GM21576 (cell line): ENCODE data around the gene CALU.

Source experiments
- ATAC-seq: cut with Tn5 transposase; IDR thresholded peaks from one replicate; pipeline ENCODE4 v1.9.1; 2021; ENCODE audit warnings: mild to moderate bottlenecking, moderate library complexity; ENCODE audit not compliant: unreplicated experiment

The CALU gene

DNA sequence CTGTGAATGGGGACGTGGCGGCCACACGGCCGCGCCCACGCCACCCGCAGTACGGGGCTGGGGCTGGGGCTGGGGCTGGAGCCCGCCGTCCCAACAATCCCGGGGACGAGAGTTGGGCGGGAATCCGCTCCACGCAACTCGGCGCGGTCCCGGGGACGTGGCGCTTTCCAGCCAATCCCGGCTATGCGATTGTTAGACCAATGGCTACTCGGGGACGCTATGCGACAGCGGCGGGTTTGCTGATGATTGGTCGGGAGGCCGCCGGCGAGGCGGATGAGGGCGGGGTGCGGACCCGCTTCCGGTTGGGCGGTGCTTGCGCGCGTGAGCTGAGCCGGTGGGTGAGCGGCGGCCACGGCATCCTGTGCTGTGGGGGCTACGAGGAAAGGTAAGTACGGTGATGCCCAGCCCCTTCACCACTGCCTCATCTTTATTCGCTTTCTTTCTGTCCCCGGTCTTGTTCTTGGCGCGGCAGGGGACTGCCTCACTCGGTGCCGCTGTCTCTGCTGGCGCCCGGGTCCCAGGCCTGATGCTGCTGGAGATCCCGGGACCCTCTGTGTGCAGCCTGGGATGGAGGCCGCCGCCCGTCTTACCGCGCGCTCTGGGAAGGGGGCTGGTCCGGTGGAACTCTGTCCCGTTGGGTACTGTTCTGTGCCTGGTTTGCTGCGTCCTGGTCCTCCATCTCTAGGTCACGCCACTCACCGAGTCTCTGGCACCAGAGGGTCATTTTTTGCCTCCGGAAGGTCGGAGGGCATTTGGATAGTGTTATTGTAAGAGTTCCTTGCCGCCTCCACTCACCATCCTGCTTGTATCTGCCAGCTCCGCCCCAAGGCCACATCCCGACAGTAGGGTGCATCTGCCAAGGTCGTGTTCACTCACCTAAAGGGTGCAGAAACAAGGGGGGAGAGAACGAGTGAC, at the start of gene CALU:
Gene CALU (plus strand): TSS at position 312 of the 915 bp plus-strand sequence. CDS start 9,225 bp downstream, outside the sequence.
- peak; percentile 97 for ATAC-seq

DNA sequence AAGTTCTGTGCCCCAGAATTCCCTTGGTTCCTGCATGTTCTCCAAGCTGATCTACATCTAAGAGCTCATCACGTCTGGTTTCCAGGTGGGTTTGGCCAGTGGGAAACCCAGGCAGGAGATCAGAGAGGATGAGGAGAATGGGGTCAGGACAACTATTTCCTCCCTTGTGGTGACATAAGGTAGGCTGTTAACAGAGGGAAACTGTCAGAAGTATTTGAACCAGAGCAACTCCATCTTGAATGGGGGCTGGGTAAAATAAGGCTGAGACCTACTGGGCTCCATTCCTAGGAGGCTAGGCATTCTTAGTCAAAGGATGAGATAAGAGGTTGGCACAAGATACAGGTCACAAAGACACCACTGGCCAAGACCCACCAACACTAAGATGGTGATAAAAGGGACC, 47.9 kb upstream of the CALU start:
- ATAC-seq: no peak

DNA sequence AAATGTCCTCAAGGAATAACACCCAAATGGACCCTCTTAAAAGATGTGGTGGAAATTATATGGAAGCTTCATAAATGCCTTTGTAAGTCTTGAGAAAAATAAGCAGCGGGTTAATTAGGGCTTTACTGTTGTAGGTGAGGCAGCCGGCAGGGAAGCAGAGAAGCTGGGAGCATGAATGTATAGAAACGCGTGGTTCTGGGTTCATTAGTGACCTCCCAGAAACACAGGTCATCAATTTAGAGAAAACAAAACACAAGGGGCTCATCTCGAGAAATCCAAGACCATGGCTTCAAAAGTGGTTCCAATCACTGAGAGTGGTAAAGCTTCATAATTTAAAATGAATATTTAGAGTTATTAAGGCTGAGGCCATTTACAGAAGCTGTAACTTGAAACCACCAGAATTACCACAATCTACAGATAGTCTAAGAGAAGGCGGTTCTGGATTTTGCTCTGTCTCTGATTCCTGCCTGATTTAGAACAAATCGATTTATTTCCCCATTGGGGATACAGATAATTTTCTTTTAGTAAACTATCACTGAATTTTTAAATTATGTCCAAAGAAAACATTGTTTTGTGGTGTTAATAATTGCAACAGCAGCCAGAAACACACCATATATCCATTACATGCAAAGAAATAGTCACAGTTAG, 46.4 kb upstream of the CALU start:
- no peak for ATAC-seq

DNA sequence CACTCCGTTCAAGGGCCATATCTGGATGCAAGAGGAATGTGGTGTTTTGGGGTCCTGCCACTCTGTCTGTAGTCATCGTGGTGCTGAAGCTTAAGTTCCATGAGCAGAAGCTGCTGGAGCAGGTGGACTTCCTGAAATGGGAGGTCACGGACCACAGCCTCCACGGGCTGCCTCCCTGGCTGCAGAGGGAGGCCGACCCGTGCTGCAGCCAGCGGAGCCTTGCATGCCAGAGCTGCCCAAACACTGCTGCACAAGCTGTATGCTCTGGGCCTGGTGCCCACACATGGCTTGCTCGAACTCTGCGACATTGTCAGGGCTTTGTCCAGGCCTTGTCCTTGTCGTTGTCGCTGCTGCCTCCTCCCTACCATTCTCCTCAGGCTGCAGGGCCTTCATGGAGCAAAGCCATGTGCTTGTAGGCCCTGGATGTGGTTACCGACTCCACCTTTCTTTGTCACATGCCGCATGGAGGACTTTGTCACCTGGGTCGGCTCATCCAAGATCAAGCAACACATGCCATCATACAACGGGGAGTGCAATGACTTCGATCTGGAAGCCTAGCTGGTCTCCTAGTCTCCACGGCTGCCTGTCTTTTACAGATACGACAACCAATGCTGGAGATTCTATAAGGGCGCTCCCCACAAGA, 45.7 kb upstream of the CALU start:
- no peak for ATAC-seq

DNA sequence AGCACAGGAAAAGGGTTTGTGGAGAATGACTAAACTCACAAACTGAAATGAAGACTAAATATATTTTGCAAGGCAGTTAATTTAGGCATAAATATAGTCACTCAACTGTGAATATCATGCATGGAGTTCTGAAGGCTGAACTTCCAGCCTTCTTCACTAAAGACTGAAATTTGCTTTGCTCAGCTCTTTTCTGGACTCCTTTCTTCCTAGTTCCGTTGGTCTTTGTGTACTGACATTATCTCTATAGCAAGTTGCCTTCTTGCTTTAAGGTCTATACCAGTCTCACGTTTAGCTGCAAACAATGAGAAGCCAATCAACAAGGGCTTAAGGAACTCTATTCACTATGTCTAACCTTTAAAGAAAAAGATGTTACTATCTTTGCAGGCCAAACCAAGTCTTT, 44.4 kb upstream of the CALU start:
- no peak for ATAC-seq

DNA sequence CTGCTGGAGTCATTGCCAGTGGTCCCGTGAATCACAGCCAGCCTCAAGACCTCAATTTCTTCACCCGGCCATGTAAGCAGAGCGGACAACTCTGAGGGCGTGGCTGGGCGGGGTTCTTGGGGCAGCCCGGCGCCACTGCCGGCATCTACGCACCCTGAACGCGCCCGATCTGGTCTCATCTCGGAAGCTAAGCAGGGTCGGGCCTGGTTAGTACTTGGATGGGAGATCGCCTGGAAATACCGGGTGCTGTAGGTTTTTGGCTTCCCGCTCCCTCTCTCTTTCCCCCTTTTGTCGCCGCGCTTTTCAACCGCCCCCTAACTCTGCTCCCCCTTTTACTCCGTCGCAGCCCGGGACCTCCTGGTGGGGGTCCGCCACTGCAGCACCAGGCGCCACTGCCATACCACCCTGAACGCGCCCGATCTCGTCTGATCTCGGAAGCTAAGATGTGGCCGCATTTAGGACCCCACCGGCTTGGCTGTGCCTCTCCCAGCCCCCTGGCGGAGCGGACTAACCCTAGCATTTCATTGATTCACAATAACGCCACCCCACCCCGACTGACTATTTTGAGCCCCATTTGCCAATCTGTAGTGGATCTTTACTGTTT, 41.8 kb upstream of the CALU start:
- no peak for ATAC-seq

DNA sequence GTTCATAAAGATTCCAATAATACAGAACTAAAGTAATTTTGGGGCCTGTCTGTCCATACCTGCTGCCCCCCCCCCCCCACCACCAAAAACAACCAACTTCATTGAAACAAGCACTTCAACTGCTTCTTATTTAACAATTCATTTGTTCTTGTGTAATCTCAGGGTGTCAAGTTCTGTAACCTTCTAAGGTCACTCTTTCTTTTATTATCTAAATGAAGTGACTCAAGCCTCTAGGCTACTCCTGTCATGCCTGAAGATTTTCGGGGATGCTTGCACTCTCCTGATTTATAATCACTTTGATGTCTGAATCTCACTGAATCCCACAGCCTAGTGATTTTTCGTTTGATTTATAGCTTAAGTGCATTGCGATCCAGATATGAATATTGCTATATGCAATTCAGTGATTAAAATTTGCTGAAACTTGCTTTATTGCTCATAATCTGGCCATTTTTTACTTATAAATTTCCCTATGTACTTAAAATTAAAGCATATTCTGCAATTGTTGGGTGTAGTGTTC, 39.9 kb upstream of the CALU start:
- no peak for ATAC-seq

DNA sequence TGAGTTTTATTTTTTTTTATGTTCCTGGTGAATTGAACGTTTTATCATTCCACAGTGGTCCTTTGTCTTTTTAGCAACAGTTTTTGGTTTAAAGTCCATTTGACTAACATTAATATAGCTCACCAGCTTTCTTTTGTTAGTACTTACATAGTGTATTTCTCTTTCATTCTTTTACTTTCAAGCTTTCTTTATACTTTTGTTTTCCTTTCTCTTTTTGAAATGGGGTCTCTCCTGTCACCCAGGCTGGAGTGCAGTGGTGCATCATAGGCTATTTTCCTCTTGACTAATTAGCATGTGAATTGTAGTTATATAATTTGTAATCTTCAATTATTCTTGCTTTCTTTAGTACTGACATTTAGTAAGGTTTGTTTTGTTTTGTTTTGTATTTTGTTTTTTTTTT, 39.3 kb upstream of the CALU start:
- ATAC-seq: no peak

DNA sequence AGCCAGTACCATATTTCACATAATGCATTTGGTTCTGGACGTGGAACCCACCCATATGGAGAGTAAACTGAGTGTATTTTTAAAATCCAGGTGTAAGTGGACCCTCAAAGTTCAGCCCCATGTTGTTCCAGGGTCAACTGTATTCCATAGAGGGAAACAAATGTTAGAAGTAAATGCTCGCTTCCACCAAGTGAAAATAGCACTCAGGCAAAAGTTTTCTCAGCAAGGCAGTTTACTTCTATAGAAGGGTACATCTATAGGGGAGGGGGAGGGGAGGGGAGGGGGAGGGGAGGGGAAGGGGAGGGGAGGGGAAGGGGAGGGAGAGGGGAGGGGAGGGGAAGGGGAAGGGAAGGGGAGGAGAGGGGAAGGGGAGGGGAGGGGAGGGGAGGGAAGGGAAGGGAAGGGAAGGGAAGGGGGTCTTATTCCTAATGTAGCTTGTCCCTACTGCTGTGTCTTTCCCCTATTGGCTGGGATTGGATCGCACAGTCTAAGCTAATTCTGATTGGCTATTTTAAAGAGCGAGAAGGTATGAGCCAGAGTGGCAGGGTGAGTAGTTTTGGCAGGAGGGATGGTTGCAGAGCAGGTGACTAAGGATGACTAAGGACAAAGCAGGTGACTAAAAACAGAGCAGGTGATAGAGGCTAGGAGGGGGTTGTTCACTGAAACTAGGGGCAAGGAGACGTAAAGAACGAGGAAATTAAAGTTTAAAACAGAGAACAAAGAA, 37.9 kb upstream of the CALU start:
- no peak for ATAC-seq

DNA sequence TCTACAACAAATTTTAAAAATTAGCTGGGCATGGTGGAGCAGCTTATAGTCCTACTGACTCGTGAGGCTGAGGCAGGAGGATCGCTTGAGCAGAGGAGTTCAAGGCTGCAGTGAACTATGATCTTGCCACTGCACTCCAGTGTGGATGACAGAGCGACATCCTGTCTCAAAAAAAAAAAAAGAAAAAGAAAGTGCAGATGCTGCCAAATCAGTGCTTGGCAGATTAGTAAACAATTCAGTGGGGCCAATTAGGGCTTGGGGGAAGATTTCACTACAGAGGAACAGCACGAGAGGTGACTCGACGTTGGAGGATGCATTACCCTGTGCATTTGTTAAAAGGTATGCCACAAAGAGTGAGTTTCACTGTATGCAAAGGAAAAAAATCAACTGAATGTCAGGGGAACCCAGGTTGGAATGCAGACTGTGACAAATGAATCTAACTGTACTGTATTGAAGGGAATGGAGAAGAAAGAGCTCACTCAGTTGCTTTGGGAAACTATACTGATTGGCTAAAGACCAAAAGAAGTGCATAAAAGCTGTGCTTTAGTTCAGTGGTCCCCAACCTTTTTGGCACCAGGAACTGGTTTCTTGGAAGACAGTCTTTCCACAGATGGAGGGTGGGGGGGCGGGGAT, 35.4 kb upstream of the CALU start:
- ATAC-seq: no peak

DNA sequence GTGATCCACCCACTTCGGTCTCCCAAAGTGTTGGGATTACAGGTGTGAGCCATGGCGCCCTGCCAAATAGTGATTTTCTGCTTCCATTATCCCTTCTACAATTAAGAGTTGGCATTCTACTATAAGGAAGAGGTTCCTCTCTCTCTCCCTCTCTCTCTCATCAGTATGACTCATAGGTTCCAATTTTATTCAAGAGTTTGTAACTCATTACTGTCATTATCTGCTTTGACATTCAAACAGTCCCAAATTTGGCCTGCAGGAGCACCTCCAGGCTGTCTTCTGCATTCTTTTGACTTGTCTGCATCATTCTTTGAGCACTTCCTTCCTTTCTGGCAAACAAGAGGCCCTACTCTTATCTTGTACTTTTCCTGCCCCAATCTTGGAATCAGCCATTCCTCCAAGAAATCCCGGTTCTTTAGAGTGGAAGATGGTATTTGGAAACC, 33.2 kb upstream of the CALU start:
- no peak for ATAC-seq

DNA sequence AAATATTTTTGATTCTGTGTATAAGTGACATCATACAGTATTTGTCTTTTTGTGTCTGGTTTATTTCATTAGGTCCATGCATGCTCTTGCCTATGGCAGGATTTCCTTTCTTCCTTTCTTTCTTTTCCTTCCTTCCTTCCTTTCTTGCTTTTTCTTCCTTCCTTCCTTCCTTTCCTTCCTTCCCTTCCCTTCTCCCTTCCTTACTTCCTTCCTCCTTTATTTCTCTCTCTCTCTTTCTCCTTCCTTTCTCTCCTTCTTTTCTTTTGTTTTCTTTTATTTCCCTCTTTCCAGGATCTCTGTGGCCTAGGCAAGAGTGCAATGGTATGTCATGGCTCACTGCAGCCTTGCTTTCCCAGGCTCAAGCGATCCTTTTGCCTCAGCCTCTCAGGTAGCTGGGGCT, 31.4 kb upstream of the CALU start:
- ATAC-seq: no peak

DNA sequence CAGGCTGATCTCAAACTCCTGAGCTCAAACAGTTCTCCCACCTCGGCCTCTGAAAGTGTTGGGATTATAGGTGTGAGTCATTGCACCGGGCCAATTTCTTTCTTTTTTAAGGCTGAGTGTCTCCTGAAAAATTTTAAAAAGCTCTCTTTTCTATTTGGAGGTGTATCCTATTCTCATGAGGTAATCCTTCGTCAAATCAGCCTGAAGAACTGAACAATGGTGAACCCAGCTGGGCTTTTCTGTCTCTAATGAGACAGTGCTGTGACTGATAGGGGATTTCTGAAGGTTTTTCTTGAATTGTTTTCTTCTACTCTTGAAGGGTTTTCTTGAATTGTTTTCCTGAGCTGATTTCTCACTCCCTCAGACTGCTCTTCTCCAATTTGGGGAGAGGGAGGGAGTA, 30.9 kb upstream of the CALU start:
- ATAC-seq: no peak

DNA sequence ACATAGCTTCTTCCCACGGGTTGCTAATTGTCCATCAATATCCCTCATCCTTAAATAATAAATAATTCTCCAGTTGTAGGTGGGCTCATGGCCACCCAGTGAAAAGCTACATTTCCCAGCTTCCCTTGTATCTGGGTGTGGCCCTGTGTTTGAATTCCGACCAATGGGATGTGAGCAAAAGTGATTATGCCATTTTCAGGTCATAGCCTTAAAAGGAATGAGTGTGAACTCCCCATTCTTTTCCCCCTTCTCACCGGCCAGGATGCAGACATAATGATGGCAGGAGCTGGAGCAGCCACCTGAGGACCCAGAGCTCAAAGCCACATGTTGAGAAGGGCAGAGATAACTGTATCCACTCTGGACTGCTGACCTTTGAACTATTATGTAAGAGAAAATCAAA, 30.3 kb upstream of the CALU start:
- no peak for ATAC-seq

DNA sequence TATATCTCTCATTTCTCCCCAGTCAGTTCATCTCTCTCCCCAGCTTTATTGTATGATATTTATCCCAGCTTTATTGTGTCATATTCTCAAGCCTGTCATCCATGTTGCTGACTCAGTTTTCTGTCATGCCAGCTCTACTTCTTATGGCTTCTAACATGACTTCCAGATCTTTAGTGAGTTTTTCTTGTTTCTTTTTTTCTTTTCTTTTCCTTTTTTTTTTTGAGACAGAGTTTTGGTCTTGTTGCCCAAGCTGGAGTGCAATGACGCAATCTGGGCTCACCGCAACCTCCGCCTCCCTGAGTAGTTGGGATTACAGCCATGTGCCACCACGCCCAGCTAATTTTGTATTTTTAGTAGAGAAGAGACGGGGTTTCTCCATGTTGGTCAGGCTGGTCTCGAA, 28.7 kb upstream of the CALU start:
- no peak for ATAC-seq

DNA sequence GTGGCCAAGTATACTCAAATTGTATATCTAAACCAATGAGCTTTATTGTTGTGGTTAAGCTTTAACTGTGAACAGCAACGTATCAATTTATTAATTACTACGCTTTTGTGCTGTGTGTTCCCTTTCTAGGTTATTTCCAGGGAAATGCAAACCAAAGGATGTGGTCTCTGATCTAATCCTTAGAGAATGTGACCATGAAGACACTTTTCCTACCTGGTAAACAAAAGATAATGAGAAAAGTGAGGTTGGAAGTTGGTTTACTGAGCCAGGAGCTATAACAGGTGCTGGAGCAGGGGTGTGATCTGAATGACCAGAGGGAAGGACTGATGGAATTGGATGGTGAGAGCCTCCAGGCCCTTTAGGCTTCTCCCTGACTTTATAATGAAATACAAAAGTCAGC, 25.4 kb upstream of the CALU start:
- no peak for ATAC-seq

DNA sequence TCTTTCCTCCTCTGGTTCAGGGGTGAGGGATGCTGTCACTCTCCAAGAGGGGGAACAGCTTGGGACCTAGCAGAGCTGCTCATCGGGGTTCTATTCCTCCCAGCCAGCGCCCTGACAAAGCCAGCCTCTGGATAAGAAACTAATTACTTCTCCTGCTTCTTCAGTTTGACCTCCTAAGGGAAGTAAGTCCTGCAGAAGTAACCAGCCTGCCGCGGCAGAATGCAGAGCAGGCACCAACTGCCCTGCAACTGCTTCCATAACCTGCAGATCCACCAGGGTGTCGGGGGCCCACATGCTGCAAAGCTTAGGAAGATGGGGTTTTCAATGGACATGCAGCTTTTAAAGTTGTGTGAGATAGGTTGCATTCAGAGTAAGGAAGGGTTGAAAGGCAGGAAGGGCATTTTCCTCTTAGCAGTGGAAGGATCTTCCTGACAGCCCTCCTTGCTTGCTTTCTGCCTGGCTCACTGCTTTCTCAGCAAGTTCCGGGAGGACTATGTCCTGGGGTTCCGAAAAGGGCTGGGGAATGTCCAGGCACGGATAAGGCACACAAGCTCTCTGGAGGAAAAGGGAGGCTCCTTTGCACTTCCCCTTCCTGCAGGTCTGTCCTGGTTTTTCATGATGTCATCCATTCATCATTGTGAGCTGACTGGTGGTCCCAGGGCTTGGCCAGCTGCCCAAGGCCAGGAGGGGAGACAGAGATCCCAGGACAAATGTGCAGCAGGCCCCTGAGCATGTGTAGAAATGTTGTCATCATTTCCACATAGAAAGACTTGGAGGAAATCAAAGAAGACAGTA, 24.3 kb upstream of the CALU start:
- no peak for ATAC-seq

DNA sequence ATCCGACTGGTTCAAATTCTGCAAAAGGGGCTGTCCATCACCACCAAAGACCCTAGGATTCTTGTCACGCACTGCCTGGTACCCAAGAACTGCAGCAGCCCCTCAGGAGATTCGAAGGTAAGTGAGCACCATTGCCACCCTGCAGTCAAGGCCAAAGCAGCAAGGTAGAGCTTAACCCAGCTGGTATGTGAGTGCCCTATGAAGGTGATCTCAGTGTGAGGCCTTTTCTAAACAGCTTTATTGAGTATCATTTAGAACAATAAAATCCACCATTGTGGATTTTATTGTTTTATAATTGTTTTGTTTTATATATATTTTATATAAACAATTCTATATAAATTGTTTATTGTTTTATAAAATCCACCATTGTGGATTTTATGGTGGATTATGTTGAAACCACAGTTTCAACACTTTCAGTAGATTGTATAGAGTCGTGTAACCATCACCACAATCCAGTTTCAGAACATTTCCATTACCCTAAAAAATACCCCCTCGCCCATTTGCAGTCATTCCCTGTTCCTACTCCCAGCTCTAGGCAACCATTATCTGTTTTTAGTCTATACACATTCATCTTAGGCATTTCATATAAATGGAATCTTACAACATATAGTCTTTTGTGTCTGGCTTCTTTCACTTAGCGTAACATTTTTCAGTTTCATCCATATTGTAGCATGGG, 20.1 kb upstream of the CALU start:
- ATAC-seq: no peak

DNA sequence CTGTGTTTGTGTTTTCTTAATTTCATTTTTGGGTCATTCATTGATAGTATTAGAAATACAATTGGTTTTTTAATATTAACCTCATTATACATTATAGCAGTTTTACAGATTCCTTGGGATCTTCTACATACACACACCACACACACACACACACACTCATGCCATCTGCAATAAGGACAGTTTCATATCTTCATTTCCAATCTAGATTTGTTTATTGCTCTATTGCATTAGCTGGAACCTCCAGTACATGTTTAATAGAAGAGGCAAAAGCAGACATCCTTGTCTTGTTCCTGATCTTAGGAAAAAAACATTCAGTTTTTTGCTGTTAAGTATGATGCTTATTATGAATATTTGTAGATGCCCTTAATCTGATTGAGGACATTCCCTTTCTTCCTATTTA, 17.8 kb upstream of the CALU start:
- ATAC-seq: no peak
